ENCODE measurements around the gene PTPRE.

Gene PTPRE

DNA sequence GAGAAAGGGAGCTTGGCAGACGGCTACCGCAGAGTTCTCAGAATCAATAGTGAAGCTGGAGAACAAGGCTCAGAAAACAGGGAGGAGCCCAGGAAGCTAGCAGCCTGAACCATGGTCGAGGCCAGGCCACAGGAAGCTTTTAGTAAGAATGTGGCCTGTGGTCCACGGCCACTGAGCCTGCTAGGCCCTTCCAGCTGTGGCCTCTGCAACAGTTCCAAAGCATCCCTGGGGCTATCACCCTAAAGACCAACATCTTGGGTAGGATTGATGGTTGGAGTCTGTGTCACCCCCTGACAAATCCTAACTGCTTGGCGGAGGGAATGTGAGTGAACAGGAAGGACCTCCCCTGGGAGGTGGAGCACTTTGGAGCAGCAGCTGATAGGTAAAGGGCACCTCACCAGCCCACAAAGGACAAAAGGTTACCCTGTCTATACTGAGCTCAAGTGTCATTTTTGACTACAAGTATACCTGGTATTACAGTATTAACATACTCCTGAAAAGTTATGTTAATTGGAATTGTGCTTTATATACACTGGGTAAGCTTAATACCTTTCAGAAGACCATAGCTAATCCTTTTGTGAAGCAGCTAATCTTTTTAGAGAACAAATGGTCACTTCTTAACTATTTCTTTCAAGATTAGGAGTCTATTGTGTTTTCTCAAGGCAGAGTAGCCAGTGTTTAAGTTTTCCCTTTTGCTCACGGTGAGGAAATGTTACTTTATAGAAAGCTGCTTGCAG, 18.7 kb downstream of the PTPRE start:
- no peak for DNase-seq (ENCODE audit: low read depth in 2 of 2)

- no peak for DNase-seq (ENCODE audit: low read depth in 2 of 2)
Observed at GRCh38 chr10:127926455-127926854, 19.6 kb downstream of the PTPRE start.

DNA sequence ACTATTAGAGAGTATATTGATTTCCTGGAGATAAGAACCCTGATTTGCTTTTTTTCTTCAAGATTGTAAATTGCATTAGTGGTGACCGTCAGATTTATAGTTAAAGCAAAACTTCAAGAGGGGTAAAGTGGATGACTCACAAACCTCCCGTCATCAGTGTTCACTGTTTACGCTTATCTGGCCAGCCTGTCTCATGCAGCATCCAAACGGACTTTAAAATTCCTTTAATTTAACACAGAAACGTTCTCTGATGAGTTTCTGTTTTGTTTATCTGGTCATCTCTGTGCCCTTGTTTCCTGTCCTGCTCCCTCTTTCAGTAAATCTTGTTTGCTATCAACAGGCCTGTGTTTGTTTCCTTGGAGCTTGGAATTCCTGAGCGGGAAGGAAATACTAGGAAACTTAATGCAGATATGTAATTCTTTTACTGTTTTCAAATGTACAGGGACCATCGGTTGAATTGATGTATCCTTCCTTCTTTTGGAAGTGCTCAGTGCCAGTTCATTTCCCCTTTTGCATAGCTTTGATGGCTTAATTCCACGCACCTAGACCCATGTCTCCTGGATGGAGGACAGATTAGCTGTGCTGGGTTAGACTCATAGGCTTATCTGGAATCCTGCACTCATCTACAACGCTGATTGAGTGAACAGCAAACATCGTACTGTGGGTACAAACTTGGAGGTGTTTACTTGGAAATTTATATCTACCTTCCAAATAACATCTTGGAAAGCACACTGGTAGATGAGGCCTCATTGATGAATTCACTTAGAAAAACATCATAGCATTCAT, 21.3 kb downstream of the PTPRE start:
- no peak for DNase-seq (ENCODE audit: low read depth in 2 of 2)

GRCh38 chr10:127932521-127933270, 25.8 kb downstream of the PTPRE start:
- DNase-seq (ENCODE audit: low read depth in 2 of 2) = no peak

DNA sequence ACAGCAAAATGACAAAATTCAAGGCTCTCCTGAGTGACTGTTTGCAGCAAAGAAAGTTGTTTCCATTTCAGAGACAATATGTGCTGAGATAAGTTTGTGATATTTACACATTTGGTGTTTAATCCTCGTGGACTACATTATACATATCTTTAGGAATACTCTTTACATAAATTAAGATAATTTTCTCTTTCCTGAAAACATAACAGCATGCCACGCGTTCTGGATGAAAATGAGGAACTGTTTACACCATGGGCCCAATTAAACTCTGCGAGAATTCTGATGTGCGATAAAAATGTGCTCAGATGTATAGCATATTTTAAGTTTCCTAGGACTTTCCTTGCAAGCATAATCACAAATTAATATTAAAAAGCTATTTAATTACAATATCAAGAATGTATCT, 26.4 kb downstream of the PTPRE start:
- no peak for DNase-seq (ENCODE audit: low read depth in 2 of 2)

DNA sequence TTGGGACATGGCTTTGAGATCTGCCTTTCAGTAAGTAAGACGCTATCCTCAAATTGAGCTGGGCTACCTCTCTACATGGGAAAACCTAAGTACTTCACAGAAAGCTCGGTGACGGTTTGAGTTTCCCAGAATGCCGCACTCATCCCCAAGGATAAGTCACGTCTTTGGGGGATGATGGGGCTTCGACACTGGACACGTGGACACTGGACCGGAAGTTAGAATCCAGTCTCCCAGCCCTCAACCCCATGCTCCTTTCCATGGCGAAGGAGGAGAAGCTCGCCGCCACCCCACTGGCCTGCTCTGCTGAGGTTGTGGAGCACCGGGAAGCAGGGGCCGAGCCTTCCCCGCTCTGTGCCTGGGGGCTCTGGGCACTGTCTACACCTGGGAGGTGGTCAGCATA, 27.5 kb downstream of the PTPRE start:
- DNase-seq (ENCODE audit: low read depth in 2 of 2) = no peak

DNA sequence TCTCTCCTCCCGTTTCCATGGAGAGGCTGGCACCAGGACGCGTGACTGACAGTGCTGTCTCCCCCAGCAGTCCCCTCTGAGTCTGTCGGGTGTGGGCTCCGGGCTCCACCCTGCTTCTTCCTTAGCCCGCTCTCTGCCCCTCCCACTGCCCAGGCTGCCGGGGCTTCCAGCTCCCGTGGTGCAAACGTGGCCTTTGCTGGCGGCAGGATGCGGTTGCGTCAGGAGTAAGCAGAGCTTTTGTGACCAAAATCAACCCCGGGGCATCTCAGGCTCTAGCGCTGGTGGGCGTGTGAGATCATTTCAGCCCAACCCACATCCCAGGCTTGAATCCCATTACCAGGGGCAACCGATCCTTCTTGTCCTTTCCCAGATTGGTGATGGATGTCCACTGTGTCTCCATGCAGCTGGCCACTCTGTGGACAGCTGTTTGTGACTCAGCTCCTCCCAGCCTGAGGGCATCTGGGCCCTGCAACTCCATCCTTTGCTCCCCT, 28.2 kb downstream of the PTPRE start:
- no peak for DNase-seq (ENCODE audit: low read depth in 2 of 2)

DNA sequence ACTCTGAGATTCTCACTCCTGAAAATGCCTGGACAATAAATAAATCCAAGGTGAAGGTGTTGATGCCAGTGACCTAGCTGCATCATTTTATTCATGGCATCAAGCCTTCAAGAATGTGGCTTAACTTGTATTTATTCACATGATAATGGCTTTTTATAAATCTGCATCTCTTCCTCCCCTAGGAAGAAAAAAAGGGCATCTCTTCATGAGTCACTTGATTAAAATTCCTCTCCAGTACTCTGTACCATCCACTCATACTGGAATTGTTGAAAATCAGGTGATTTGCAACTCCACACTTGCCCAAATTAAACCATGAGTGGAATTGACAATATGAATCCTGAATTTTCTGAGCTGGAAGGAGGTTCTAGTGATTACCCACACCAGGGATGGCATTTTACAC, 30.2 kb downstream of the PTPRE start:
- DNase-seq (ENCODE audit: low read depth in 2 of 2) = no peak

GRCh38 chr10:127937915-127938463, 31.1 kb downstream of the PTPRE start:
- no peak for DNase-seq (ENCODE audit: low read depth in 2 of 2)

- DNase-seq (ENCODE audit: low read depth in 2 of 2) = no peak
Observed at GRCh38 chr10:127939786-127940330, 33.0 kb downstream of the PTPRE start.

DNA sequence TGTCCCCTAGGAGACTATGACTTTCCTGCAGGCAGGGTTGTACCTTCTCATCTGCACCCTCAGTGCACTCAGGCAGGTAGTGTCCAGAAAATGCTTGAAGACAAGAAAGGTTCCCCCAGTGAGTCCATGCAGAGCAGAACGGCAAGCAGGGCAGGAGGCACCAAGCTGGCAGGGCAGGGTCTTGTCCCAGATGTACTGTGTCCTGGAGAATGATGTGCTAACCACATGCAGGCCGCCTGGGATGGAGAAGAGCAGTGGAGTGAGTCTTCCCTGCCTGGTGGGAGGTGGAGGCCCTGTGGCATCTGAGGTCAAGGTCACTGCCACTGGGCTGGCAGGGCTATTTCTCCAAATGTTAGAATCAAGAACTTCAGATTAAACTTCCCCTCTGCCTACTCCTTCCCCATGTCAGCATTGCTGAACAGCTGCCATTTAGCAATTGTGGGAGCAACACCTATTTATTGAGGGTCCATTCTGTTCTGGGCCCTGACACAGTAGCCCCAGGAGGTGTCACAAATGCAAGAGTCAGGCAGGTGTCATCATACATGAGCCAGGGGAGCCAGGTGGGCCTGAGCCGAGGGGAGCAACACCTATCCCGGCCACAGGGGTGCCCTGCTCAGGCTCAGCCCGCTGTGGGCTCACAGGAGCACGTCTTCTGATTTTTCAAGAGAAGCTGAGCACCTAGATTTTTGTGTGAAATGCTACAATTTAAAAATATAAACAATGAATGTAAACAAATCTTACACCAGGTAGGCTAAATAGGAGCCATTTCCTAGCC, 34.1 kb downstream of the PTPRE start:
- no peak for DNase-seq (ENCODE audit: low read depth in 2 of 2)

DNA sequence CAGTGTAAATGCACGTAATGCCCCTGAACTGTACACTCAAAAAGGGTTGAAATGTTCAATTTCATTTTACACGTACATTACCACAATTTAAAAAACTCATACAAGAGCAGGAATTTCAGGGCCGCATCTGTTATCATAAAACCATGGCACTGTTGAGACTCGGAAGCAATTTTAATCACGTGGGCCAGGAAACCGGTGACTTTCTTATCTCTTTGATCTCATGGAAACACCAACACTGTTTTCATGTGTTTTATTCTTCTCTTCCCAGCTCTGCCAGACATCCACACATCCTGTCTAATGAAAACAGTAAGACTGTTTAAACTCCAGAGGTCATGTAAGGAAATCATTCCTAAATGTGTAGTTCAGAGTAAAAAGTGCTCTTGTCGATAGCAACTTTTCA, 35.9 kb downstream of the PTPRE start:
- DNase-seq (ENCODE audit: low read depth in 2 of 2) = no peak

- no peak for DNase-seq (ENCODE audit: low read depth in 2 of 2)
Observed at GRCh38 chr10:127943336-127943910, 36.5 kb downstream of the PTPRE start.

GRCh38 chr10:127944256-127944655, 37.4 kb downstream of the PTPRE start:
- no peak for DNase-seq (ENCODE audit: low read depth in 2 of 2)

GRCh38 chr10:127945341-127945758, 38.4 kb downstream of the PTPRE start:
- peak in 1 of 2 donors; percentile 30 for DNase-seq (ENCODE audit: low read depth in 2 of 2)

DNA sequence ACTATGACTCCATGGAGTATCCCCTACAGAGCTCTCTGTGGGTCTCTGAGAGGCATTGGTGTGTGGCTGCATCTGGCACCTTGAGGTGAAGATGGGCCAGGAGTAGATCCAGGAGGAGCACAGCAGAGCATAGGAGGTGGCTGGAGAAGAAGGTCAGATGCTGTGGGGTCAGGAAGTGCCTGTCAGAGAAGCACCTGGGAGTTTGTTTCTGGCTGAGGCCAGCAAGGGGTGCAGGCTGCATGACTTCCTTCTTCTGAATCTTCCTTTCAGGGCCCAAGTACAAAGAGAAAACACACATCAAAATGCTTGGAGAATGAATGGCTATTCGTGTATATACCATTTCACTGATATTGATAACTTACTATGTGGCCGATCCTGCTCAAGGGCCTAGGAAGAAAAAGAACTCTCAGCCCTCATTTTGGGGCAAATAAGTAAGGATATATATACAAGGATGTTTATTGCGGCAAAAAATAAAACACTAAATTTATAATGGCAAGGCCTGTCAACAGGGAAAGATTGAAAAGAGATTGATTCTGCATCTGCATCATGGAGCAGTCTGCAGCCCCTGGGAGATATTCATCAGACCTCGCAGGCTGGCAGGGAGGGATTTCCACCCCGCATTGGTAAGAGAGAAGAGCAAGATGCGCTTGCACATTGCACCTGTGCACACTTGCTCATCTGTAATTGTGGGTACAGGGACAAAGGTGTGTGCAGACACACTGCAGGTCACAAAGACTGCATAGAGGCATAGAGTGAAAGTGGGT, 39.2 kb downstream of the PTPRE start:
- DNase-seq (ENCODE audit: low read depth in 2 of 2) = no peak

DNA sequence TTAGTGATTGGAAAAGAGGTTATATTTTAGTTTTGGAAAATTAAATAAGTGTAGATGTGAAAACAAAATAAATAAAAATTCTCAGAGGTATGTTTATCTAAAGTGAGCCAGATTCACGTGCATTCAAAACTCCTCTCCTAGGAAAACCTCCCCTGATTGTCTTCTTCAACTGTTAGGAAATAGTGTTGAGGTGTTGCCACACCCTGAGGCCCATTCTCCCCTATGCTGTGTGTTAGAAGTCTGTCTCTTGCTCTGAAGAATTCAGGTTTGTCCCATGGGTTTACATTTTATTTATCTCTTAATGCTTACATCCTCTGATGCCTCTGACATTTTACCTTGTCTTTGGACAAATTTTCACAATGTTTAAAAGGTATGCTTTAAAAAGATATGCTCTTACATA, 40.3 kb downstream of the PTPRE start:
- DNase-seq (ENCODE audit: low read depth in 2 of 2) = no peak

GRCh38 chr10:127948791-127949190, 41.9 kb downstream of the PTPRE start:
- no peak for DNase-seq (ENCODE audit: low read depth in 2 of 2)

- no peak for DNase-seq (ENCODE audit: low read depth in 2 of 2)
Observed at GRCh38 chr10:127949831-127950230, 42.9 kb downstream of the PTPRE start.

Measured in stimulated activated CD4-positive, alpha-beta T cell treated with anti-CD3 and anti-CD28 coated beads, Interleukin-1b, Interleukin-23, amount 100 ng/mL, for 4 hours (primary cell).